ENCODE results near the gene GALNT2.

Gene GALNT2

GRCh38 chr1:230141797-230142607 is 75.0 kb downstream of the GALNT2 start:
- in situ Hi-C loops (cut with HindIII; ENCODE audit: low sequenced_read_pairs) = no loop called here

- in situ Hi-C loops (cut with HindIII; ENCODE audit: low sequenced_read_pairs) = no loop called here
Observed at GRCh38 chr1:230142608-230143210, 75.7 kb downstream of the GALNT2 start.

- in situ Hi-C loops (cut with HindIII; ENCODE audit: low sequenced_read_pairs) = no loop called here
Observed at GRCh38 chr1:230143534-230143933, 76.5 kb downstream of the GALNT2 start.

GRCh38 chr1:230144010-230144614 is 77.1 kb downstream of the GALNT2 start:
- in situ Hi-C loops (cut with HindIII; ENCODE audit: low sequenced_read_pairs) = no loop called here

GRCh38 chr1:230144758-230145504 is 77.9 kb downstream of the GALNT2 start:
- in situ Hi-C loops (cut with HindIII; ENCODE audit: low sequenced_read_pairs) = no loop called here

DNA sequence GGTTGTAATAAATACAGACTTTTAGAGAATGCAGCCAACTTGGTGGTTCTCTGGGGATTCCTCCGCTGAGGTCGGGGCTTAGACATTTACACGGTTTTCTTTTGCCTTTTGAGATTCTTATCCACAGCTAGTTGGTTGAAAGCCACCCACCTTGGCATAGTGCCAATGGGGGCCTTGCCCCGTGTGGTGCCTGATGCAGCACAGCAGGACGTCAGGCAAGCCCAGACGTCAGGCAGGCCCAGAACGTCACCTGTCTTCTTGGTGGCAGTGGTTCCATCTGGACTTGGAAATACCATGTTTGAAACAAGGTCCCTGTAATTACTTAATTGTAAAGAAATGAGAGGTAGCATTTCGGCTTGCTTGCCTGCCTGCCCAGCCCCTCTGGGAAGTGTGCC is 78.5 kb downstream of the GALNT2 start:
- in situ Hi-C loops (cut with HindIII; ENCODE audit: low sequenced_read_pairs) = no loop called here

GRCh38 chr1:230145953-230146476 is 79.0 kb downstream of the GALNT2 start:
- in situ Hi-C loops (cut with HindIII; ENCODE audit: low sequenced_read_pairs) = no loop called here

DNA sequence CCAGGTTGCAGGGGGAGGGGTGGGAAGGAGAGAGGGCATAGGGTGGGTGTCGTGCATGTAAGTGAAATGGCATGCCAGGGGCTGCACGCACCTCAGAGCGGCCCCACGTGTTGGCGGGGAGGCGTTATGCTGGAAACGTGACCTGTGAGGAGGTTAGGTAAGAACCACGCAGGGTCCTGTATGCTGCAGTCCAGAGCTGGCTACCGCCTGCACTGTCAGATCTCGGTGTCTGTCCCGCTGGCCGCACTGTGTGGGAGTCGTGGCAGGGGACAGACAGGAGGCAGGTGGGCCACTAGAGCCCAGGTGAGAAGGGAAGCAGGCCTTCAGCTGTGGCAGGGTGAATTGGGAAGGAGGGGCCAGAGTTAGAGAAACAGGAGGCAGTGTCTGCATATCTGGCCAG is 79.7 kb downstream of the GALNT2 start:
- in situ Hi-C loops (cut with HindIII; ENCODE audit: low sequenced_read_pairs) = no loop called here

DNA sequence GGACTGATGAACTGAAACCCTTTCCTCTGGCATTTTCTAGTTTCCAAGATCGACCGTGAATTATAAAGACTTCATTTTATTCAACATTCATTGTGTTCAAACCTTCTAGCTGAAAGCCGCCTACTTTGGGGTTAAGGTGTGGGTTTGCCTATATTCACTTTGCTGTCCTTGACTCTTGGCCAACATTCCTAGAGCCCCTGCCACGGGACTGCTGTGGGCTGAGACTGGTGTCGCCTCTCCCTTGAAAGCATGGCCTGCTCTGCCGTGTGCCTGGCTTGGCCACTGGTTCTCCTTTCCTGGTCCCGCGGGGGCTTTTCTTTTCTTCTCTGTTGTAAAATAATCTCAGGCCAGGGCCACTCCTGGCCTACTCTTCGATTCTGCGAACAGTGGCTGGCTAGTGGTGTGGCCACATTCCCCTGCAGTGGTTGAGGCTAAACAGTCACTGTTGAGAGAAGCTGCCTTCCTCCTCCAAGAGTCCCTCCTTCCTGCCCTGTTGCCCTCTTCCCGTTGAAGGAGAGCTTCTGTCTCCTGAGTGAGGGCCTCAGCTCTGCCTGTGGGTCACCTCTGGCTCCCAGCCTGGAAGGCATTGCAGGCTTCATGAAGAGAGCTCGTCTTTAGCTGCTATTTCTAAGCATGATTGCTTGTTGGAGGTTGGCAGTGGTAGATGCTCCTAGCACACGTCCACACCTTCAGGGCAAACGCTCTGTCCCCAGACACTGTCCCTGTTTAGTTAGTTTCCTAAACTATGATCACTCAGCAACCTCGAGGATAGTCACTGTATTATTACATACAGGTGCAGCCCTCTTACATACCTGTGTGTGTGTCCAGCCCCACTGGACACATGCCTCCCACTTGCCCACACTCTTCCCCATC is 80.5 kb downstream of the GALNT2 start:
- in situ Hi-C loops (cut with HindIII; ENCODE audit: low sequenced_read_pairs) = no loop called here

DNA sequence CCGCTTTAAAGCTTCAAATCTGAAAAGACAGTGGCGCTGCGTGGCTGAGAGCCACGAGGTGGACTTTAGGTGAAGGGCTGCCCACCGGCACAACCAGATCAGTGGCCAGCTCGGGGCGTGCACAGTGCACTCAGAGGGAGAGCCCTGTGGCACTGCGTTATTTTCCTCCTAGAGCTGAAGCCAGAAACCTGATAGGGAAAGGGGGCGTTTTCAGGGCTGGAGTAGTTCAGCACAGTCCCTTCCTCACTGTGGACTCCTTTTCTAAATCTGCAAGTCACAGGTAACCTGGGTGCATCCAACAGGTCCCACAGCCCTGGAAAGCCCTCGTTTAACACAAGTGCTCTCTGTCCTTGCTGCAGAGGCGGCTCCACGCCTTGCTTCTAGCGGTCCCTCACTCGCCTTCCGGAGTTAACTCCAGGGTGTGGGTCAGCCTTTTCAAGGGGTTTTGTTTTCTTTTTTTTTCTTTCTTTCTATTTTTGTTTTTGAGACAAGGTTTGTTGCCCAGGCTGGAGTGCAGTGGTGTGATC is 81.2 kb downstream of the GALNT2 start:
- in situ Hi-C loops (cut with HindIII; ENCODE audit: low sequenced_read_pairs) = no loop called here

DNA sequence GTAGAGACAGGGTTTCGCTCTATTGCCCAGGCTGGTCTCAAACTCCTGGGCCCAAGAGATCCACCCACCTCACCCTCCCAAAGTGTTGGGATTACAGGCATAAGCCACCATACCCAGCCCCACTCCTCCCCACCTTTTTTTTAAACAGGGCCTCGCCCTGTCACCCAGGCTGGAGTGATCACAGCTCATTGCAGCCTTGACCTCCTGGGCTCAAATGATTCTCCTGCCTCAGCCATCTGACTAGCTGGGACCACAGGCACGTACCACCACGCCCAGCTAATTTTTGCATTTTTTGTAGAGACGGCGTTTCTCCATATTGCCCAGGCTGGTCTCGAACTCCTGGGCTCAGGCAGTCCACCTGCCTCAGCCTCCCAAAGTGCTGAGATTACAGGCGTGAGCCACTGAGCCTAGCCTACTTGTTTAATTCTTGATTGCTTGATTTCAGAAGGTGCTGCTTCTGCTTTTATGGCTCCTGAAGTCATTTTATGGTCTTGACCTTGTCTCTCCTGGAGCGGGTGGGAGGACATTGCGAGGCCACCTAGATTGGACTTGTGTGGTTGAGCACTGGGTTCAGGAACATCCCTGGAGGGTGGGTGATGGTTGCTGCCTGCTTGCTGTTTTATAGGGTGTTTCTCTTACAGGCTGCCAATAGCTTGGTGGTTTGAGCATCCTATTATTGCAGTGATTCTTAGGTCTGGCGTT is 81.9 kb downstream of the GALNT2 start:
- in situ Hi-C loops (cut with HindIII; ENCODE audit: low sequenced_read_pairs) = no loop called here

DNA sequence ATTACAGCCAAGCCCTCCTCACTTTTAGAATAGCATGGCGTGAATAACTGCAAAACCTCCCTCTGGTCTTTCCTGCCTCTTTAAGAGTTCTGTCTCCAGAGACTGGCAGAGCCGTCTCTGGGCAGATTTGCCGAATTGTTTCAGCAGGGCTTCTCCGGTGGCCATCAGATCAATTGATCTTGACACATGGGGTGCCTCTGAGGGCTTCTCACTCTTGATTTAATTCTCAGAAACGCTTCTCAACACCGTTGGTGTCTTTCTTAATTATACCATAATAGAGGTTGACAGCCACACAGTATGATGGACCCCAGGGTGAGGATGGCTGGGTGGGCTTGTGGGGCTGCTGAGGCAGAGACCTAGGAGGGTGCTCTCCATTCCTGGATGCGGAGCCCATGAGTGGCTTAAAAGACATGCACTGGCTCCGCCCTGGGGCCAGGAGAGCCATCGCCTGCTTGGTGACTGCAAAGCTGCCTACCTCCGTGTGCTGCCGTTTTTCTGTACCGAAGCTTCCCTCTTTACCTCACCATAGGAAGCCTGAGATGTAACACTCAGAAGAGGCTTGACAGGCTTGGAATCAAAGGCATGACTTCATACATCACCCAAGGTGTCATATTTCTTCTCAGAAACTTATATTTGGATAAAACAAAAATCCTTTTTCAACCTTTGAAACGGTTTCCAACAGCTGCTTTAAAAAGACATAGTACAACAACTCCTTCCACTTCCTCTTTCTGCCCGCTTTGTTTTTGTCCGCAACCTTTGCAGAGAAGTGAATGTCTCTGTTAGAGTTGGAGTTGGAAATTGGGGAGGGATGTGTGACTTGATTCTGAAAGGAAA is 82.9 kb downstream of the GALNT2 start:
- in situ Hi-C loops (cut with HindIII; ENCODE audit: low sequenced_read_pairs) = no loop called here

- in situ Hi-C loops (cut with HindIII; ENCODE audit: low sequenced_read_pairs) = no loop called here
Observed at GRCh38 chr1:230150615-230151014, 83.6 kb downstream of the GALNT2 start.

DNA sequence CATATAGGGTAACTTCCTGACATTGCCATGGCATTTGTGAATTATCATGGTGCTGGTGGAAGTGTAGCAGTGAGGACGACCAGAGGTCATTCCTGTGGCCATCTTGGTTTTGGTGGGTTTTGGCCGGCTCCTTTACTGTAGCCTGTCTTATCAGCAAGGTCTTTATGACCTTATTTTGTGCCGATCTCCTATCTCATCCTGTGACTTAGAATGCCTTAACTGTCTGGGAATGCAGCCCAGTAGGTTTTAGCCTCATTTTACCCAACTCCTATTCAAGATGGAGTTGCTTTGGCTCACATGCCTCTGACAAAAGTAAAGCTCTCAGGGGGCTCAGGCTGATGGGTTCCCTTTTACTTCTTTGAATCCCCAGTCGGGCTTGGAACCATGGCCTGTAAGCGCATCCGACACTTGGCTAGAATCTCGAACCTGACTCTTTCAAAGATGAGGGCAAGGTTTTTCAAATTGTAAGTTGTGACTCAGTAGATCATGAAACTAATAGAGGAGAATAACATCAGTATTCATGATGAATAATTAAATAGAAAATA is 85.0 kb downstream of the GALNT2 start:
- in situ Hi-C loops (cut with HindIII; ENCODE audit: low sequenced_read_pairs) = no loop called here

DNA sequence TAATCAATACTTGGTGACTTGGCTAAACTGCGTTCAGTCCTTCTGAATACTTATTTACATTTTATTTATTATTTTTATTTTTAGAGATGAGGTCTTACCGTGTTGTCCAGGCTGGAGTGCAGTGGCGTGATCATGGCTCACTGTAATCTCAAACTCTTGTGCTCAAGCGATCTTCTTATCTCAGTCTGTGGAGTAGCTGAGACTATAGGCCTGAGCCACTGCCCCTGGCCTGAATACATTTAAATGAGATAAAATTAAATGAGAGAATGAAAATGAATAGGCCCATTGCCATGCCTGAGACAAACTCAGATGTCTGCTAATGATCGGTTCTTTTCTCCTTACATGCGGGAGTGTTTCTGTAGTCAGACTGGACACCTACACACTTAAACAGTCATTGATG is 86.0 kb downstream of the GALNT2 start:
- in situ Hi-C loops (cut with HindIII; ENCODE audit: low sequenced_read_pairs) = no loop called here

DNA sequence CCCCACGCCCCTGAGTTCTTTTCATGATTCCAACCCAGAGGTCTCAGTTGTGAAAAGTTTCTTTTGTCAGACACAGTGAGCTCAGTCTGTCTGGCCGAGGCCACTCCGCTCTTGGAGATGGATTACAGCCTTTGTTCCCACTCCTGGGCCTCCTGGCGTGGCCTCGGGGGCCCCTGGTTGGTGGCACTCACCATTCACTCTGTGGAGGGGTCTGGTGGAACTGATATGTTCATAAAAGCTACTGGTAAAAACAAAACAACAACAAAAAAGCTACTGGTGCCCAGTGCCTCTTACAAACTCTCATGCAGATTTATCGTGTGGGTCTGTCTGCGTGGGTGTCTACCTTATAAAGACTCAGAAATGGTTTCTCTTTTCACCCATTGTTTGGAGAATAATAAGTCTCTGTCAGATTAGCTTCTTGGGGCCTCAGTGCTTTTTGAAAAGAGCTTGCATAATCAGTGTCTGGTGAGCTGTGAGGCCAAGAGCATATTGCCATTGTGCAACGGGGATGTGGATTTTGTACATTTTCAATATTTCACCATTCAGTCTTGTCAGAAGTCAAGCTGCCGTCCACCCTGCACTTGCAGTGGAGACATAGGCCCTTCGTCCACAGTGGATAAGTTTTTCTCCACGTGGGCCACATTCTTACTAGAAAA is 86.7 kb downstream of the GALNT2 start:
- in situ Hi-C loops (cut with HindIII; ENCODE audit: low sequenced_read_pairs) = no loop called here

GRCh38 chr1:230155021-230155420 is 88.0 kb downstream of the GALNT2 start:
- in situ Hi-C loops (cut with HindIII; ENCODE audit: low sequenced_read_pairs) = no loop called here

- in situ Hi-C loops (cut with HindIII; ENCODE audit: low sequenced_read_pairs) = no loop called here
Observed at GRCh38 chr1:230156068-230156467, 89.0 kb downstream of the GALNT2 start.

Data from endothelial cell of hepatic sinusoid (primary cell).